ENCODE results near the gene SLBP.

Gene SLBP

DNA sequence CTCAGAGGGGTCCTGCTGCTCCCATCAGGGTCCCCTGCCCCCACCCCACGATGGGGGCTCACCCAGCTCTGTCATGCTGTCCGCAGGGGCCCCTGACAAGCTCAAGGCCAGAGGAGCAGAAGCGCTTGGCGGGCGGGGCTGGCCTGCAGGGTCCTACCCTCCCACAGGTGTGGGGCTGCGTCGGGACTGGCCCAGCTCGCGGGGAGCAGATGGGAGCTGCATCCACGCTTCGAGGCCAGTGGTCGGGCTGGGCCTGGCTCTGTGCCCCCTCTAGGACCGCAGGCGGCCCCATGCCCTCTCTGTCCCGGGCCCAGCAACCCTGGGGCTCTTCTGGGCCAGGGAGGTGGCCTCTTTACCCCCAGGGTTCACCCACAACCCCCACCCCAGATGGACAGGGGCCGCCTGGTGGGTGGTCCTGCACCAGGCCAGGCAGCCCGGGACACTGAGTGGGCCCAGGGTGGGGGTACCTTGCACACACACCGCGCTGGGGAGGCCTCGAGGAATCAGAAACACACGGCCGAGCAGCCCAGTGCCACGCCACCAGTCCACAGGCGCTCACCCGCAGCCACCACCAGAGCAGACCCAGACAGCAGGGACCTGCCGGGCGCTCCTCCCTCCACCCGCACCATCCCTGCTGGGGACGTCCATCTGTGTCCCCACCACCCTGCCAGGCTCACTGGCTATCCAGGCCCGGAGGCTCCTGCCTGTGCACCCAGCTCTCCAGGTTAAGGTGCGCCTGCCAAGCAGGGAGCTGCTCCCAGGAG is 39.2 kb upstream of the SLBP start:
- H3K27me3 ChIP-seq (replicated peaks) = no peaks in the 10 kb centered on the region
- H3K36me3 ChIP-seq (replicated peaks) = no peaks in the 10 kb centered on the region
- no peak overlapping the region for H3K4me3 ChIP-seq (ENCODE audit: low read depth, low read length)
- H3K27ac ChIP-seq = no peak overlapping the region
- TF ChIP-seq, protein P1, sequence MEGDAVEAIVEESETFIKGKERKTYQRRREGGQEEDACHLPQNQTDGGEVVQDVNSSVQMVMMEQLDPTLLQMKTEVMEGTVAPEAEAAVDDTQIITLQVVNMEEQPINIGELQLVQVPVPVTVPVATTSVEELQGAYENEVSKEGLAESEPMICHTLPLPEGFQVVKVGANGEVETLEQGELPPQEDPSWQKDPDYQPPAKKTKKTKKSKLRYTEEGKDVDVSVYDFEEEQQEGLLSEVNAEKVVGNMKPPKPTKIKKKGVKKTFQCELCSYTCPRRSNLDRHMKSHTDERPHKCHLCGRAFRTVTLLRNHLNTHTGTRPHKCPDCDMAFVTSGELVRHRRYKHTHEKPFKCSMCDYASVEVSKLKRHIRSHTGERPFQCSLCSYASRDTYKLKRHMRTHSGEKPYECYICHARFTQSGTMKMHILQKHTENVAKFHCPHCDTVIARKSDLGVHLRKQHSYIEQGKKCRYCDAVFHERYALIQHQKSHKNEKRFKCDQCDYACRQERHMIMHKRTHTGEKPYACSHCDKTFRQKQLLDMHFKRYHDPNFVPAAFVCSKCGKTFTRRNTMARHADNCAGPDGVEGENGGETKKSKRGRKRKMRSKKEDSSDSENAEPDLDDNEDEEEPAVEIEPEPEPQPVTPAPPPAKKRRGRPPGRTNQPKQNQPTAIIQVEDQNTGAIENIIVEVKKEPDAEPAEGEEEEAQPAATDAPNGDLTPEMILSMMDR (IDR thresholded peaks at IDR 0.05; ENCODE audit: low read depth, low read length, missing control alignments) = no peak
- in situ Hi-C loops (cut with HindIII; ENCODE audit: low pct_ligation_motif_present, low sequenced_read_pairs) = no loop called here
- no peak for DNase-seq

DNA sequence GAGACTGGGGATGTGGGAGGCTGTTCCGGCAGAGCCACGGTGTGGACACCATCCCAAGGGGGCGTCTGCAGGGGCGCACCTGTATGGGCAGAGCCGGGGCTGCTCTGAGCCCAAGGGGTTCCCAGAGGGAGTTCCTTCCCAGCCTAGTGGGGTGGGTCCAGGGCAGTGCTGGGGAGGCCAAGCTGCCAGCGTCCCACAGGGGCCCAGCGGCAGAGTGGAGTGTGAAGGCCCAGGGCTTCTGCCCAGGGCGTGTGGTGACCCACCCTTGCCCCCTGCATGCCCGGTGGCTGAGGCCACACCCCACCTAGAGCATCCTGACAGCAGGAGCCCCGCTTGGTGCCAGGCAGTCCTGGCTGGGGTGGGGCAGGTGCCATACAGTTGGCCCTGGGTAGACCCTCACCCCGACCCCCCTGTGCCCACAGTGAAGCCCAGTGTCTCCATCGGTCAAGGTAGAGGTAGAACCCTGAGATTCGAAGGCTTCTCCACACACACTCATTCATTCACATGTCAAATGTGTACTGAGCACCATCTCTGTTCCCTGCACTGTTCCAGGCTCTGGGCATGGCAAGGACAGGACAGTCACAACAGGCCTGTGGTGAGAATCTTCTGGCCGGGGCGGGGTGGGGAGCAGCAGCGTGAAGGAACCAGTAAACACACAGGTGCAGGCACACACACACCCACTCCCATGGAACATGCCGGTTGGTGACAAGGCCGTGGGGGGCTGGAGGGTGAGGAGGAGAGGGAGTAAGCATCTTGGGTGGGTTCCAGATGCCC is 38.4 kb upstream of the SLBP start:
- DNase-seq = no peak
- Histone ChIP-seq H3K27ac (no peak overlapping the region), H3K4me3 (ENCODE audit: low read depth, low read length) (no peak overlapping the region), H3K36me3 (replicated peaks) (no peaks in the 10 kb centered on the region), H3K27me3 (replicated peaks) (no peaks in the 10 kb centered on the region)
- TF ChIP-seq, protein P1 (IDR thresholded peaks at IDR 0.05; ENCODE audit: low read depth, low read length, missing control alignments) = no peak
- in situ Hi-C loops (cut with HindIII; ENCODE audit: low pct_ligation_motif_present, low sequenced_read_pairs) = no loop called here

DNA sequence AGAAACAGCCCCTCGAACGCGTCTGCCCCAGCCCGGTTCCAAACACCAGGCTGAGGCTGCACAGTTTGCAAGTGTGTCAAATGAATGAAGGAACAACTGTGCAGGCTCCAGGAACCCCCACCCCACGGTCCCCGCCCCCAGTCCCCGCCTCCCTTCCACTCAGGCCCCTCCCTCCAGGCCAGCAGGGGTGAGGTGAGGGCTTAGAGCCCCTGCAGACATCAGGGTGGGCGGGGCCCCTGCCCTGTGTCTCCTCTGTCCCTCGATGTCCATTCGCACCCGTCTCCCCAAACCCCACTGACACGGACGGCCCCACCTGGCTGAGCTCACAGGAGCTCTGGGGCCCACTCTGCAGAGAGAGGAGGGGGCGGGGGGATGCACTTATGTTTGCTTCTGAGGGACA is 37.7 kb upstream of the SLBP start:
- H3K27ac ChIP-seq = no peak overlapping the region
- H3K27me3 ChIP-seq (replicated peaks) = no peaks in the 10 kb centered on the region
- in situ Hi-C loops (cut with HindIII; ENCODE audit: low pct_ligation_motif_present, low sequenced_read_pairs) = no loop called here
- H3K4me3 ChIP-seq (ENCODE audit: low read depth, low read length) = no peak overlapping the region
- DNase-seq = no peak
- TF ChIP-seq, protein P1 (IDR thresholded peaks at IDR 0.05; ENCODE audit: low read depth, low read length, missing control alignments) = no peak
- no peaks in the 10 kb centered on the region for H3K36me3 ChIP-seq (replicated peaks)

DNA sequence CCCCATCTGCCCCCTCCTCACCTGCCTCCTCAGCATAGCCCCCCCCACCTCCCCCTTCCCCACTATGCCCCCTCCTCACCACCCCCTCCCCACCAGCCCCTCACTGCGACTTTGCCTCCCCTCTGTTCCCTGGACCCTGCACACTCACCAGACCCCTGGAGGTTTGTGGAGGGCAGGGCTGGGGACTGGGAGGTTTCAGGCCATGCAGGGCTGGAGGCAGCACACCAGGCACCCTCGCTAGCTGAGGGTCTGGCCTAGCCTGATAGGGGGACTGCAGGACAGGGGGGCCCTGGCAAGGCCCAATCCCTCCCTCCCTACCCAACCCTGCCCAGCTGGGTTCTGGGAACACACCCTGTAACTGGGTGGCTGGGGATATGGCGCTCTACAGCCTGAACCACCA is 37.3 kb upstream of the SLBP start:
- in situ Hi-C loops (cut with HindIII; ENCODE audit: low pct_ligation_motif_present, low sequenced_read_pairs) = no loop called here
- no peak overlapping the region for H3K27ac ChIP-seq
- no peaks in the 10 kb centered on the region for H3K27me3 ChIP-seq (replicated peaks)
- no peak overlapping the region for H3K4me3 ChIP-seq (ENCODE audit: low read depth, low read length)
- H3K36me3 ChIP-seq (replicated peaks) = no peaks in the 10 kb centered on the region
- no peak for DNase-seq
- TF ChIP-seq, protein P1 (IDR thresholded peaks at IDR 0.05; ENCODE audit: low read depth, low read length, missing control alignments) = no peak

DNA sequence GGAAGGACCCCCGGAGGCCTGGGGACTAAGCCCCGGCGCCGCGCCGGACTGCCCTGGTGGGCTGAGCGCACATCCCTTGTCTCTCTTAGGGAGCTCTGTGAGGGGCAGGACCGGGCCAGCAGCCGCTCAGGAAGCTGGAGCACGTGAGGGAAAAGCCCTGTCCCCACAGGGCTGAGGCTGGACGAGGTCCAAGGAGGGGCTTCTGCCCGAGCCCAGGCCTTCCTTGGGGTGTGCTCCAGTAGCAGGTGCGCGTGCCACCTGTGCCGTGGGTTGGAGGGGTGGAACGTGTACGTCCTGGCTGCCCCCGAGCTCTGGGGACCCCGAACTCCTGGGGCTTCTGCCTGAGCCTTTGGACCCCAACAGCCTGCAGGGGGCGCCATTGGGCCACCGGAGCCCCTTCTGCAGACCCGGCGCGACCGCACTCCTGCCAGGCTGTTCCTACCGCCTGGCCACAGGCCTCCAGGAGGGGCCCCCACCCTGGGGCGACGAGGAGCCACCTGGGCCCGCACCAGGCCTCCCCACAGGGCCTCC is 36.4 kb upstream of the SLBP start:
- DNase-seq = peak; percentile 39
- TF ChIP-seq, protein P1 (IDR thresholded peaks at IDR 0.05; ENCODE audit: low read depth, low read length, missing control alignments) = peak; percentile 91
- H3K27ac ChIP-seq = no peak overlapping the region
- peaks cover 2% of the 10 kb centered on the region for H3K36me3 ChIP-seq (replicated peaks)
- H3K27me3 ChIP-seq (replicated peaks) = no peaks in the 10 kb centered on the region
- in situ Hi-C loops (cut with HindIII; ENCODE audit: low pct_ligation_motif_present, low sequenced_read_pairs) = no loop called here
- H3K4me3 ChIP-seq (ENCODE audit: low read depth, low read length) = no peak overlapping the region
